Stomach (tissue), 4 donors: ENCODE results near the gene NT5DC4.

Source experiments
- EP300 ChIP-seq: sonication (generic); formaldehyde crosslinking; IDR thresholded peaks from one replicate; pipeline ENCODE4 v1.6.1; 2017; ENCODE audit warnings: antibody characterized with exemption
- POLR2A ChIP-seq, 4 donors: fragments of 450-650 bp; IDR thresholded peaks; one replicate each; pipeline ENCODE4 v1.6.1; 2016; ENCODE audit warnings: antibody characterized with exemption in 4 of 4, control low read depth in 2 of 4, mild to moderate bottlenecking in 1 of 4, moderate library complexity in 1 of 4
- POLR2AphosphoS5 ChIP-seq, 3 donors: sonication (generic); formaldehyde crosslinking; IDR thresholded peaks; one replicate each; pipeline ENCODE4 v1.6.1; 2016; ENCODE audit warnings: antibody characterized with exemption in 3 of 3
- TF ChIP-seq, protein P1 (sequence below), 7 experiments: fragments of 450-650 bp in 4 of 7; fragments of 200-600 bp in 3 of 7; sonication (generic) in 3 of 7; IDR thresholded peaks; one replicate each; pipeline ENCODE4 v1.5.1; 2016 to 2019; ENCODE audit warnings: antibody characterized with exemption in 7 of 7, control low read depth in 2 of 7, mild to moderate bottlenecking in 1 of 7

DNA sequence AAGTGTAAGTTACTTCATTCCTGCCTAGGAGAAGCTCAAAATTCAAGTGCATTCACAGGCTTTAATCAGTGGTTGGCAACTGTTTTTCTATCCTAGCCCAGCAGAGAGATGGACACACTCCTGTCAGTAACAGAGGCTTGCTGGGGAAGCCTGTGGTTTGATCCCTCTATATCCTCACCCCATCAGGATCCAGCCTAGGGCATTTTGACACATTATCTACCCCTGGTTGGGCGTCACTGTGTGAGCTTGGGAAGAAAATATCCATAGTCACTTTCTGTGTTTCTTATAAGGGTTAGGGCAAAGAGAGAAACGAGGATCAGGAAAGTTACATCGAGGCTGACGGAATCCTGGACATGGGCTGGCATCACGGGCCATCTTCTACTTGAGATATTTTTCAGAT lies 10.0 kb downstream of the NT5DC4 start:
- TF ChIP-seq, protein P1, sequence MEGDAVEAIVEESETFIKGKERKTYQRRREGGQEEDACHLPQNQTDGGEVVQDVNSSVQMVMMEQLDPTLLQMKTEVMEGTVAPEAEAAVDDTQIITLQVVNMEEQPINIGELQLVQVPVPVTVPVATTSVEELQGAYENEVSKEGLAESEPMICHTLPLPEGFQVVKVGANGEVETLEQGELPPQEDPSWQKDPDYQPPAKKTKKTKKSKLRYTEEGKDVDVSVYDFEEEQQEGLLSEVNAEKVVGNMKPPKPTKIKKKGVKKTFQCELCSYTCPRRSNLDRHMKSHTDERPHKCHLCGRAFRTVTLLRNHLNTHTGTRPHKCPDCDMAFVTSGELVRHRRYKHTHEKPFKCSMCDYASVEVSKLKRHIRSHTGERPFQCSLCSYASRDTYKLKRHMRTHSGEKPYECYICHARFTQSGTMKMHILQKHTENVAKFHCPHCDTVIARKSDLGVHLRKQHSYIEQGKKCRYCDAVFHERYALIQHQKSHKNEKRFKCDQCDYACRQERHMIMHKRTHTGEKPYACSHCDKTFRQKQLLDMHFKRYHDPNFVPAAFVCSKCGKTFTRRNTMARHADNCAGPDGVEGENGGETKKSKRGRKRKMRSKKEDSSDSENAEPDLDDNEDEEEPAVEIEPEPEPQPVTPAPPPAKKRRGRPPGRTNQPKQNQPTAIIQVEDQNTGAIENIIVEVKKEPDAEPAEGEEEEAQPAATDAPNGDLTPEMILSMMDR (IDR thresholded peaks at IDR 0.05), result no peak
- TF ChIP-seq POLR2A (IDR thresholded peaks at IDR 0.05) (no peak), POLR2AphosphoS5 (IDR thresholded peaks at IDR 0.05) (no peak), EP300 (no peak)
